ENCODE data around the gene EIF4B. TPM values are rescaled to one million over a fixed set of nuclear protein-coding genes. Genes with fewer than 3 reads are reported as not detected.
A peak's percentile ranks its signal among the peaks of the same experiment; 100 is the strongest.

The EIF4B gene
- total RNA-seq, 6 donors from 2014 or later = 222 to 451 (median 363) TPM

GRCh38 chr12:53065975-53066931 lies 60.0 kb downstream of the EIF4B start:
- WGBS, 2 donors = 35 to 36% methylated on average over 22 to 24 of the region's 24 CpGs
- Histone ChIP-seq H3K4me1 (peaks cover 38 to 47% (median 39%) of the 10 kb centered on the region in 4 donors), H3K36me3 (peaks cover 14 to 97% (median 60%) of the 10 kb centered on the region in 4 donors), H3K27ac (peak overlapping the region; percentile 32 to 74 (median 68)), H3K4me3 (no peak overlapping the region), H3K9me3 (no peaks in the 10 kb centered on the region), H3K27me3 (no peaks in the 10 kb centered on the region)
- DNase-seq = peak in 1 of 2 donors; percentile 81
- ATAC-seq (ENCODE audit: low FRiP score in 2 of 2) = peak; percentile 77 to 79
- peak; percentile 14 to 31 for TF ChIP-seq POLR2AphosphoS5 (IDR thresholded peaks at IDR 0.05)
- TF ChIP-seq, protein P1, sequence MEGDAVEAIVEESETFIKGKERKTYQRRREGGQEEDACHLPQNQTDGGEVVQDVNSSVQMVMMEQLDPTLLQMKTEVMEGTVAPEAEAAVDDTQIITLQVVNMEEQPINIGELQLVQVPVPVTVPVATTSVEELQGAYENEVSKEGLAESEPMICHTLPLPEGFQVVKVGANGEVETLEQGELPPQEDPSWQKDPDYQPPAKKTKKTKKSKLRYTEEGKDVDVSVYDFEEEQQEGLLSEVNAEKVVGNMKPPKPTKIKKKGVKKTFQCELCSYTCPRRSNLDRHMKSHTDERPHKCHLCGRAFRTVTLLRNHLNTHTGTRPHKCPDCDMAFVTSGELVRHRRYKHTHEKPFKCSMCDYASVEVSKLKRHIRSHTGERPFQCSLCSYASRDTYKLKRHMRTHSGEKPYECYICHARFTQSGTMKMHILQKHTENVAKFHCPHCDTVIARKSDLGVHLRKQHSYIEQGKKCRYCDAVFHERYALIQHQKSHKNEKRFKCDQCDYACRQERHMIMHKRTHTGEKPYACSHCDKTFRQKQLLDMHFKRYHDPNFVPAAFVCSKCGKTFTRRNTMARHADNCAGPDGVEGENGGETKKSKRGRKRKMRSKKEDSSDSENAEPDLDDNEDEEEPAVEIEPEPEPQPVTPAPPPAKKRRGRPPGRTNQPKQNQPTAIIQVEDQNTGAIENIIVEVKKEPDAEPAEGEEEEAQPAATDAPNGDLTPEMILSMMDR (IDR thresholded peaks at IDR 0.05) = peak; percentile 88 to 95 (median 92)
- no peak for TF ChIP-seq POLR2A (IDR thresholded peaks at IDR 0.05)
- TF ChIP-seq EP300 (IDR thresholded peaks at IDR 0.05) = no peak

DNA sequence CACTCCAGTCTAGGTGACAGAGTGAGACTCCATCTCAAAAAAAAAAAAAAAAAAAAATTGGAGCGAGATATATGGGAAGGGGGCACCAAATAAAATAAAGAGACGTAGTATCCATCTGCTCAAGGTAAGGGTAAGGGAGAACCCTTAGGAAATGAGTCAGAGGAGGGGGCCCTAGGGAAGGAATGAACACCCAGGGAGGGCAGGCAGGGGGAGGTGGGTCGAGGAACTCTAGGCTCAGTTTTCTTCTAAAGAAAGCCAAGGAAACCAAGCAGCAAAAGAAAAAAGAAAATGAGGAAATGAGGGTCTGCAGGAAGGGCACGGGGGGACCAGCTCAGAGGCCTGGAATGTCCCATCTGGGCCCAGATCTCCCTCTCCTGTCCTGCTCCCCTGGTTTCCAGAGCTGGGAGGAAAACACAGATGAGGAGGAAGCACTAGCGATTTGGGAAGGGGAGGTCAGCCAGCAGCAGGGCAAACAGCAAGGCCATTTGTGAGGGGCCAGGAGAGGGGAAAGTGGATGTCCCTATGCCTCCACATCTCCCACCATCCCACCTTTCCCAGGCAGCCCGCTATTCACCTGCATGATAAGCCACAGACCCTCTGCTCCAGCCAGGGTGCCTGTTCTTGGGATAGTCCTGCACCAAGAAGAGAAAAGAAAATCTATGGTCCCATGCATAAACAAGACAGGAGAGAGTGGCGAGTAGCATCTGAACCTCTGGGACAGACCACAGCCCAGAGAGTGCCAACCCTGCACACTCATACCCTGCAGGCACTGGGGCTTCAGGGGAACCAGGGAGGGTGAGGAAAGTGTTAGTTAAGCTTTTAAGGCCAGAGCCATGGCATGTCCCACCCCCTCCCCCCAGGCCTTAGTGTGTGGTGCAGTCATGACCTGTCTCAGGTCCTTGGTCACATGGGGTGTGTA lies 61.1 kb downstream of the EIF4B start:
- ATAC-seq (ENCODE audit: low FRiP score in 2 of 2) (no peak), DNase-seq (no peak)
- TF ChIP-seq POLR2AphosphoS5 (IDR thresholded peaks at IDR 0.05) (no peak), POLR2A (IDR thresholded peaks at IDR 0.05) (no peak), EP300 (IDR thresholded peaks at IDR 0.05) (no peak)
- TF ChIP-seq, protein P1 (IDR thresholded peaks at IDR 0.05) = no peak
- 85 to 90% methylated on average over 7 of the region's 7 CpGs for WGBS, 2 donors
- H3K36me3 ChIP-seq = peaks cover 13 to 91% (median 52%) of the 10 kb centered on the region in 4 donors
- no peak overlapping the region for H3K4me3 ChIP-seq
- H3K27me3 ChIP-seq = no peaks in the 10 kb centered on the region
- peak overlapping the region in 2 of 4 donors; percentile 5 to 70 for H3K27ac ChIP-seq
- H3K9me3 ChIP-seq = no peaks in the 10 kb centered on the region
- H3K4me1 ChIP-seq = peaks cover 38 to 47% (median 39%) of the 10 kb centered on the region in 4 donors

DNA sequence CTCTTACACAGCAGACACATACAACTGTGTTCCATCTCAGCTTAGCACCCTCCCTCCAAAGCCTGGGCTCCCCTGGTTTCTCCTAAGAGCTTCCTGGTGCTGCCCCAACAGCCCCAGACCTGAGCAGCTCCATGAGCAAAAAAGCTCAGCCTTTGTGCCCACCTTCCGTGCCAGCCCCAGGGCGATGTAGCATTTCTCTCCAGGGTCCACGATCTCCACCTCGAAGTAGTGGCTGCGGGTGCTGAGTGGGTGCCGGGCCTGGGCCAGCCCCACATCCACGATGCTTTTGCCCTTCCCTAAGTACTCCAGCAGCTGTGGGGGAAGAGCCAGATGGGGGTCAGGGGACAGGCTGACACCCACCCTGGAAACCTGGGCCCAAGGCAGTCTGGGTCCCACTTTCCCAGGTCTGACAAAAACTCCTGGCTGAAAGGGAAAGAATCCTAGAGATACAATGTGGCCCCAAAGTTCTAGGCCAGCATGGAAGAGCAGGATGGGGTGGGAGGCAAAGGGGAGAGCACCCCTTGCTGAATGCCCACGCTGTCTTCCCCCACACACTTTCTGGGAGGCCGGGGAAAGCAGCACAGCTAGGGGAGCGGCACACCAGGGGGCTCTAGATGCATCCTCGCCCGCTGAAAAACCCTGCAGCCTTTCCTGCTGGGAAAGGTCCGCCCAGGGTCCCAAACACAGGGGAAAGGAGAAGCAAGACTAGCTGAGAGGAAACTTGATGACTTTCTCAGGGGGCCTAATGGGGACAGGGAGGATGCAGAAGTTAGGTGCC lies 61.9 kb downstream of the EIF4B start:
- no peak overlapping the region for H3K4me3 ChIP-seq
- DNase-seq (no peak), ATAC-seq (ENCODE audit: low FRiP score in 2 of 2) (no peak)
- no peaks in the 10 kb centered on the region for H3K27me3 ChIP-seq
- TF ChIP-seq POLR2A (IDR thresholded peaks at IDR 0.05) = no peak
- TF ChIP-seq, protein P1 (IDR thresholded peaks at IDR 0.05) = no peak
- TF ChIP-seq POLR2AphosphoS5 (IDR thresholded peaks at IDR 0.05) = no peak
- no peak for TF ChIP-seq EP300 (IDR thresholded peaks at IDR 0.05)
- peak overlapping the region in 3 of 4 donors; percentile 5 to 39 (median 18) for H3K27ac ChIP-seq
- peaks cover 38 to 48% (median 40%) of the 10 kb centered on the region in 4 donors for H3K4me1 ChIP-seq
- no peaks in the 10 kb centered on the region for H3K9me3 ChIP-seq
- peaks cover 5 to 87% (median 43%) of the 10 kb centered on the region in 4 donors for H3K36me3 ChIP-seq
- 92 to 93% methylated on average over 11 to 13 of the region's 13 CpGs for WGBS, 2 donors
